HepG2 (cell line): ENCODE measurements around the gene HOXC10. TPM values are rescaled to one million over a fixed set of nuclear protein-coding genes. Genes with fewer than 3 reads are reported as not detected.

ENCODE experiments used
- ATAC-seq: fragments of 200-7000 bp; cut with Tn5 transposase; 3 replicates; pipeline ENCODE4 v1.9.1; 2020; ENCODE audit warnings: mild to moderate bottlenecking, moderate library complexity
- BruUV-seq: library from RNA; stranded (reverse); fragments of 400-500 nt; replicated peaks from 2 replicates; lab custom pipeline; 2021; lab: Mats Ljungman, UMichigan
- CTCF ChIA-PET: fragments of 300-600 bp; formaldehyde crosslinking; extraction: SDS; loops from one replicate; lab custom pipeline; 2021; ENCODE audit warnings: low total read pairs, inconsistent platforms, low intra/inter-chr PET ratio; lab: Yijun Ruan, JAX
- POLR2A ChIA-PET: fragments of 350-600 bp; sonication (Branson Sonifier 250); formaldehyde crosslinking; loops from one replicate; lab custom pipeline; 2020; ENCODE audit warnings: antibody characterized with exemption, inconsistent platforms; lab: Yijun Ruan, JAX
- DNase-seq: peaks from one replicate; pipeline ENCODE4 v3.0.0-alpha.2; 2015; ENCODE audit warnings: low spot score
- FAIRE-seq: peaks from 3 replicates; lab custom pipeline; 2011; peaks lifted over from hg19 to GRCh38; lab: Jason Lieb, UNC
- H2AFZ ChIP-seq: one replicate; pipeline ENCODE4 v1.6.1; 2011; ENCODE audit warnings: low read length, inconsistent platforms
- H3K27ac ChIP-seq: fragments of 300-600 bp; 3 replicates; pipeline ENCODE4 v1.8.0; 2011; ENCODE audit warnings: mixed run types, mild to moderate bottlenecking, mixed read lengths, low read length, inconsistent platforms; ENCODE audit not compliant: insufficient read depth; ENCODE audit errors: extremely low read length
- H3K27me3 ChIP-seq, 2 experiments: fragments of 200-600 bp in 1 of 2; 2 replicates in 1 of 2; 3 replicates in 1 of 2; pipeline versions ENCODE4 v1.6.0 to v1.8.0; 2011; ENCODE audit warnings: low read length in 2 of 2, mild to moderate bottlenecking in 2 of 2, moderate library complexity in 2 of 2, inconsistent platforms in 1 of 2; ENCODE audit not compliant: insufficient read depth in 2 of 2, control insufficient read depth in 1 of 2
- H3K36me3 ChIP-seq, 2 experiments: fragments of 200-600 bp in 1 of 2; replicated peaks in 1 of 2; 2 replicates in 1 of 2; 3 replicates in 1 of 2; pipeline versions ENCODE4 v1.5.1 to v1.8.0; 2011; ENCODE audit warnings: low read length in 2 of 2, inconsistent platforms in 1 of 2; ENCODE audit not compliant: insufficient read depth in 2 of 2, control insufficient read depth in 1 of 2
- H3K4me1 ChIP-seq: 2 replicates; pipeline ENCODE4 v1.5.1; 2012; ENCODE audit warnings: low read length, inconsistent platforms; ENCODE audit not compliant: insufficient read depth
- H3K4me2 ChIP-seq: 2 replicates; pipeline ENCODE4 v1.6.0; 2011; ENCODE audit warnings: low read depth, low read length, inconsistent platforms
- H3K4me3 ChIP-seq, 3 experiments: fragments of 200-600 bp in 1 of 3; sonication (generic), shearing (Covaris generic) in 1 of 3; replicated peaks in 1 of 3; 2 replicates each; pipeline ENCODE4 v1.5.1; 2011 to 2016; ENCODE audit warnings: low read length in 3 of 3, inconsistent platforms in 2 of 3, low read depth in 2 of 3, mild to moderate bottlenecking in 2 of 3, control low read depth in 1 of 3, mixed read lengths in 1 of 3; ENCODE audit not compliant: insufficient read depth in 1 of 3
- H3K79me2 ChIP-seq: one replicate; pipeline ENCODE4 v1.6.1; 2011; ENCODE audit warnings: low read length, inconsistent platforms; ENCODE audit not compliant: insufficient read depth
- H3K9ac ChIP-seq: 2 replicates; pipeline ENCODE4 v1.6.0; 2011; ENCODE audit warnings: mild to moderate bottlenecking, low read depth, low read length, inconsistent platforms; ENCODE audit not compliant: insufficient read depth
- H3K9me3 ChIP-seq: 2 replicates; pipeline ENCODE4 v1.5.1; 2012; ENCODE audit warnings: mild to moderate bottlenecking, low read length
- H4K20me1 ChIP-seq: 2 replicates; pipeline ENCODE4 v1.6.0; 2011; ENCODE audit warnings: inconsistent platforms, mild to moderate bottlenecking, low read length, moderate library complexity; ENCODE audit not compliant: insufficient read depth
- CENPT ChIP-seq: sonication (generic); formaldehyde crosslinking; IDR thresholded peaks from 2 replicates; pipeline ENCODE4 v1.8.0; 2022; ENCODE audit warnings: low read depth, mild to moderate bottlenecking, moderate library complexity, missing genetic modification reagents
- KDM5B ChIP-seq: sonication (generic); formaldehyde crosslinking; IDR thresholded peaks from 2 replicates; pipeline ENCODE4 v1.4.0; 2020; ENCODE audit warnings: missing genetic modification reagents, mild to moderate bottlenecking, borderline replicate concordance
- NR2F1 ChIP-seq, 2 experiments: fragments of 450-650 bp in 1 of 2; formaldehyde crosslinking in 1 of 2; IDR thresholded peaks; 2 replicates each; pipeline versions ENCODE4 v1.5.0 to v1.6.1; 2016 to 2020; ENCODE audit warnings: mild to moderate bottlenecking in 1 of 2, missing compliant biosample characterization in 1 of 2, missing genetic modification reagents in 1 of 2, moderate library complexity in 1 of 2
- RBAK ChIP-seq: sonication (generic); formaldehyde crosslinking; IDR thresholded peaks from 2 replicates; pipeline ENCODE4 v1.5.1; 2020; ENCODE audit warnings: mild to moderate bottlenecking, missing genetic modification reagents
- SMC3 ChIP-seq: IDR thresholded peaks from 2 replicates; pipeline ENCODE4 v1.6.1; 2011; ENCODE audit warnings: low read length, improper control_type of control experiment
- ZNF263 ChIP-seq: sonication (generic); formaldehyde crosslinking; IDR thresholded peaks from 2 replicates; pipeline ENCODE4 v1.4.0; 2020; ENCODE audit warnings: missing genetic modification reagents
- ZNF382 ChIP-seq: sonication (generic); formaldehyde crosslinking; IDR thresholded peaks from 2 replicates; pipeline ENCODE4 v1.5.0; 2020; ENCODE audit warnings: missing genetic modification reagents, mild to moderate bottlenecking, borderline replicate concordance
- ZNF44 ChIP-seq: sonication (generic); formaldehyde crosslinking; IDR thresholded peaks from 2 replicates; pipeline ENCODE4 v1.5.1; 2020; ENCODE audit warnings: mild to moderate bottlenecking, missing genetic modification reagents
- ZNF646 ChIP-seq: sonication (generic); formaldehyde crosslinking; IDR thresholded peaks from 2 replicates; pipeline ENCODE4 v1.9.0; 2021; ENCODE audit warnings: mild to moderate bottlenecking, missing genetic modification reagents
- ZNF784 ChIP-seq: sonication (generic); formaldehyde crosslinking; IDR thresholded peaks from 2 replicates; pipeline ENCODE4 v1.5.1; 2020; ENCODE audit warnings: missing genetic modification reagents, mild to moderate bottlenecking, borderline replicate concordance
- WGBS: methylation state at CpG from one replicate; pipeline ENCODE4 v1.1.6; 2017; ENCODE audit warnings: low lambda C conversion rate; 5-methylcytosine and 5-hydroxymethylcytosine counted together
- in situ Hi-C: cut with HindIII; loops from 2 replicates; pipeline ENCODE4 v1.10.0; 2017; ENCODE audit warnings: low pct_unique_long_range_greater_than_20kb; ENCODE audit not compliant: extremely low pct_ligation_motif_present
- intact Hi-C: fragments of 100-400 bp; cut with micrococcal nuclease; formaldehyde crosslinking; loops from one replicate; pipeline ENCODE4 v1.10.0; 2022; ENCODE audit not compliant: unreplicated experiment
- polyA plus RNA-seq, 8 experiments: library from polyadenylated mRNA; depleted of rRNA in 3 of 8; stranded (reverse) in 7 of 8; unstranded in 1 of 8; fragments of >200 nt; fragmentation: Illumina TruSeq in 4 of 8; extraction: Trizol in 4 of 8; gene quantifications; 2 replicates each; pipeline versions ENCODE4 v1.2.1 to v1.2.3, GENCODE V29; 2011 to 2016; ENCODE audit warnings: low read depth in 4 of 8, missing spikeins in 1 of 8, mixed read lengths in 1 of 8; ENCODE audit not compliant: insufficient read depth in 1 of 8
- total RNA-seq, 5 experiments: library from RNA; depleted of rRNA; stranded (reverse); fragments of >200 nt; fragmentation: Illumina TruSeq; extraction: Trizol; gene quantifications; 2 replicates each; pipeline ENCODE4 v1.2.3, GENCODE V29; 2016; ENCODE audit warnings: low read depth in 1 of 5

HOXC10 gene
- total and polyA plus RNA-seq, 2 of the 13 experiments (the other 11 are each of a cell fraction or from before 2014, with no cell fraction given): not detected

- no peak for TF ChIP-seq ZNF646
- no peak for TF ChIP-seq NR2F1 (CRISPR knock-in tag; IDR thresholded peaks at IDR 0.05)
- TF ChIP-seq ZNF263: no peak
- no peak for TF ChIP-seq CENPT
- TF ChIP-seq, all 625 proteins: peak for 0
These were observed 8.4 kb downstream of the HOXC10 start (continued) for GRCh38 chr12:53993162-53994008.

GRCh38 chr12:53994009-53994263, 9.0 kb downstream of the HOXC10 start:
- H3K4me3 ChIP-seq: peak overlapping the region in 1 of 3 experiments; percentile 48; a peak in 1 of 6 replicates
- POLR2A ChIA-PET: no interaction called here
- peaks cover 34% of the 10 kb centered on the region for H3K4me1 ChIP-seq
- peak overlapping the region; percentile 63 for H3K4me2 ChIP-seq
- DNase-seq: no peak
- no peaks in the 10 kb centered on the region for H4K20me1 ChIP-seq
- H3K9me3 ChIP-seq: no peaks in the 10 kb centered on the region
- intact Hi-C loops: no loop called here
- H3K79me2 ChIP-seq: no peaks in the 10 kb centered on the region
- FAIRE-seq: no peak
- no peaks in the 10 kb centered on the region for H3K36me3 ChIP-seq
- CTCF ChIA-PET: no interaction called here
- WGBS: 73% methylated on average over 7 of the region's 19 CpGs
- H3K9ac ChIP-seq: no peak overlapping the region
- no peak for ATAC-seq
- no peak overlapping the region for H3K27ac ChIP-seq
- H2AFZ ChIP-seq: no peak overlapping the region
- peaks cover 10 to 61% of the 10 kb centered on the region in 2 experiments for H3K27me3 ChIP-seq
- TF ChIP-seq ZNF44 (CRISPR knock-in tag) (0 out of 2 replicates have a peak, but pooled peaks have one; percentile 46), ZNF382 (CRISPR knock-in tag) (no peak), KDM5B (no peak), ZNF784 (CRISPR knock-in tag) (0 out of 2 replicates have a peak, but pooled peaks have one; percentile 42), SMC3 (no peak), RBAK (CRISPR knock-in tag) (no peak)
- TF ChIP-seq, all 625 proteins: peak for 2
- in situ Hi-C loops: loop anchor here (10.0 kb wide), 1 partner anchor 381 kb away; no protein-coding TSS in a partner anchor
- no TSS peak for BruUV-seq
